Breast epithelium (tissue), 4 donors: ENCODE measurements around the gene LGR5. TPM values are rescaled to one million over a fixed set of nuclear protein-coding genes. Genes with fewer than 3 reads are reported as not detected.

Source experiments
- DNase-seq, 2 donors: peaks; one replicate each; pipeline ENCODE4 v3.0.0-alpha.2; 2019; ENCODE audit warnings: low spot score in 2 of 2
- H3K27ac ChIP-seq, 2 donors: fragments of 200-600 bp; sonication (generic) in 1 of 2; one replicate each; pipeline ENCODE4 v1.5.1; 2016 to 2019; ENCODE audit warnings: mild to moderate bottlenecking in 1 of 2
- H3K27me3 ChIP-seq, 2 donors: fragments of 200-600 bp; sonication (generic) in 1 of 2; one replicate each; pipeline versions ENCODE4 v1.5.1 to v1.6.0; 2017 to 2019; ENCODE audit warnings: control low read depth in 1 of 2, mild to moderate bottlenecking in 1 of 2
- H3K36me3 ChIP-seq: fragments of 200-600 bp; one replicate; pipeline ENCODE4 v1.5.1; 2019
- H3K4me1 ChIP-seq, 2 donors: fragments of 200-600 bp; sonication (generic); one replicate each; pipeline ENCODE4 v1.5.1; 2016 to 2019; ENCODE audit warnings: control low read depth in 1 of 2
- H3K4me3 ChIP-seq, 3 donors: fragments of 200-600 bp; sonication (generic); 1 replicate in 2 of 3; 2 replicates in 1 of 3; pipeline ENCODE4 v1.5.1; 2016 to 2019; ENCODE audit warnings: mild to moderate bottlenecking in 3 of 3, moderate library complexity in 2 of 3
- H3K9me3 ChIP-seq, 2 donors: fragments of 200-600 bp; sonication (generic) in 1 of 2; one replicate each; pipeline ENCODE4 v1.5.1; 2016 to 2019; ENCODE audit warnings: control low read depth in 1 of 2
- CTCF ChIP-seq, 3 donors: fragments of 450-650 bp; IDR thresholded peaks; one replicate each; pipeline ENCODE4 v1.5.1; 2016 to 2017; ENCODE audit warnings: antibody characterized with exemption in 3 of 3, mild to moderate bottlenecking in 3 of 3, moderate library complexity in 3 of 3
- POLR2A ChIP-seq: fragments of 450-650 bp; IDR thresholded peaks from one replicate; pipeline ENCODE4 v1.6.1; 2016; ENCODE audit warnings: antibody characterized with exemption, mild to moderate bottlenecking, moderate library complexity
- POLR2AphosphoS5 ChIP-seq, 3 donors: sonication (generic); formaldehyde crosslinking; IDR thresholded peaks; one replicate each; pipeline ENCODE4 v1.6.1; 2017; ENCODE audit warnings: antibody characterized with exemption in 3 of 3
- intact Hi-C: fragments of 100-400 bp; cut with DNase I; formaldehyde crosslinking; loops from one replicate; pipeline ENCODE4 v1.15.1; 2023; ENCODE audit warnings: low total_unique reads
- total RNA-seq, 3 donors: library from RNA; depleted of rRNA; stranded (reverse); fragments of >200 nt; gene quantifications; one replicate each; pipeline ENCODE4 v1.1.0, GENCODE V29; 2016

LGR5 gene
- total RNA-seq, 3 donors from 2014 or later, result 0.15 to 0.80 (median 0.66) TPM

DNA sequence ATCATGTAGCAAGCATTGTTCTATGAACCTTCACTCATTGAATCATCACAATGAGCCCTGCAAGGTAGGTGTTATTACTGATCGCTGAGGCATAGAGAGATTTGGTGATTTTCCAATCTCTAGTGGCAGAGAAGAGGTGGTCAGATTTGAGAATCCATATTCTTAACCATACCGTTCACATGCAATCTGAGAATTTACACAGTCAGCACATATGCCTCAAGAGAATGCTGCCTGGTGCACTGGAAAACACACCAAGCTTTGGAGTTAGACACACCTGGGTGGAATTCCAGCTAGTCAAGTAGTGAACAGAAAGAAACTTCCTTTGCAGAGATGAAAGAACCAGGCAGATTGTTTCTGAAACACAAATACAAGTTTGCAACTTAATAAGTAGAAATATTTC, 94.1 kb downstream of the LGR5 start:
- no peak for DNase-seq
- Histone ChIP-seq H3K27me3 (no peaks in the 10 kb centered on the region), H3K36me3 (no peaks in the 10 kb centered on the region), H3K27ac (no peak overlapping the region), H3K9me3 (no peaks in the 10 kb centered on the region), H3K4me1 (no peaks in the 10 kb centered on the region), H3K4me3 (no peak overlapping the region)
- intact Hi-C loops, result no loop called here
- TF ChIP-seq CTCF (IDR thresholded peaks at IDR 0.05) (no peak), POLR2A (no peak), POLR2AphosphoS5 (IDR thresholded peaks at IDR 0.05) (no peak)

DNA sequence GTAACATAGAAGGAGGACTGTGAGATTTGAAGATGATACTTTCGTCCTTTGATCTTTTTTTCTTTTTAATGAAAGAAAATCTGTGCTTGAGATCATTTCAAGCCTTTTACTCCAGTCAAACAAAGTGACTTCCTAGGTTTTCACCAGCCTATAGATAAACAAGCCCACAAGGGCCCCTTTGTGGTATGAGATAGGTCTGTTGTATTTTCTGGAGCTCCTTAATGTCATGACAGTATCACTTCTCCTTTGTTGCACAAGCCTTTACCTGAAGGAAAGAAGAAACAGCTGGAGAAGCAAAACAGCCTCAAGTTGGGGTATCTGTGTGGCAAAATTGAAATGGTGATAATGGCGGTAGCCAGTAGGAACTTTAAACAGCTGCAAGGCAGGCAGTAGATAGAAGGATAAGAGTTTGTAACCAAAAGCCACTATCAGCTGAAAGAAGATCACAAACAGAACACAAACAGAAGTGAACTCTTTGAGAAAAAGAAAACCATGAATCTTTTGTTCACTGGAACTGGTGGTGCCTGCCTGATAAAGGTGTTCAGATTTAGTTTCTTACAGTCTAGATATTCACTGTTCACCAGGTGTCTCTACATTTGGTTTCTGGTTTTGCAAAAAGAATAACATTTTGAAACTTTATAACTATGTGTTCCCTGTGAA, 96.8 kb downstream of the LGR5 start:
- no peak for DNase-seq
- TF ChIP-seq POLR2AphosphoS5 (IDR thresholded peaks at IDR 0.05) (no peak), CTCF (IDR thresholded peaks at IDR 0.05) (no peak), POLR2A (no peak)
- Histone ChIP-seq H3K27ac (no peak overlapping the region), H3K36me3 (no peaks in the 10 kb centered on the region), H3K27me3 (no peaks in the 10 kb centered on the region), H3K4me3 (no peak overlapping the region), H3K9me3 (no peaks in the 10 kb centered on the region), H3K4me1 (no peaks in the 10 kb centered on the region)
- intact Hi-C loops, result no loop called here

DNA sequence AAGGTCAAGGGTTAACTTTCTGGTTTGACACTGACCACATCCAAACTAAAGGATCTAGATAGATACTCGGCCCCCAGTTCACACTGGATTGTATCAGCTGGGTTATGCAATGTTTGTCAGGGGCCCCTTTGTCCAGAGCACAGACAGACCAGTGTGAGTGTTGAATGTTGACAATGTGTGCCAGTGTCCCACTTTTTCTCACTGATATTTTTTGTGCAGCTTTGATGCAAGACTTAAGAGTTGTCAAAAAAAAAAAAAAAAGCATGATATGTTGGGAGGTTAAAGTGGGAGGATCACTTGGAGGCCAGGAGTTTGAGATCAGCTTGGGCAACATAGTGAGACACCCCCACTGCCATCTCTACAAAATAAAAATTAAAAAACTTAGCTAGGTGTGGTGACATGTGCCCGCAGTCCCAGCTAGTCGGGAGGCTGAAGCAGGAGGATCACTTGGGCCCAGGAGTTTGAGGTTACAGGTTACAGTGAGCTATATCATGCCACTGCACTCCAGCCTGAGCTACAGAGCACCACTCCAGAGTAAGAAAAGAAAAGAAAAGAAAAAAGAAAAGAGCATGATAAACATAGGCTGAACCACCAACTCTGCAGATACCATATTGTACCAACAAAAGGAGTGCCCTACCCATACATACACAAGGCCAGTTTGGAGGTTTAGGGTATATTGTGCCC, 97.5 kb downstream of the LGR5 start:
- Histone ChIP-seq H3K27me3 (no peaks in the 10 kb centered on the region), H3K4me3 (no peak overlapping the region), H3K36me3 (no peaks in the 10 kb centered on the region), H3K27ac (no peak overlapping the region), H3K9me3 (no peaks in the 10 kb centered on the region), H3K4me1 (no peaks in the 10 kb centered on the region)
- no peak for DNase-seq
- intact Hi-C loops, result no loop called here
- TF ChIP-seq POLR2AphosphoS5 (IDR thresholded peaks at IDR 0.05) (no peak), POLR2A (no peak), CTCF (IDR thresholded peaks at IDR 0.05) (no peak)

GRCh38 chr12:71538807-71539206, 99.2 kb downstream of the LGR5 start:
- no peak for TF ChIP-seq POLR2A
- H3K4me1 ChIP-seq, result no peaks in the 10 kb centered on the region
- no peak for DNase-seq
- H3K9me3 ChIP-seq, result no peaks in the 10 kb centered on the region
- H3K27ac ChIP-seq, result no peak overlapping the region
- no peaks in the 10 kb centered on the region for H3K36me3 ChIP-seq
- no peaks in the 10 kb centered on the region for H3K27me3 ChIP-seq
- no peak overlapping the region for H3K4me3 ChIP-seq
- intact Hi-C loops, result no loop called here

DNA sequence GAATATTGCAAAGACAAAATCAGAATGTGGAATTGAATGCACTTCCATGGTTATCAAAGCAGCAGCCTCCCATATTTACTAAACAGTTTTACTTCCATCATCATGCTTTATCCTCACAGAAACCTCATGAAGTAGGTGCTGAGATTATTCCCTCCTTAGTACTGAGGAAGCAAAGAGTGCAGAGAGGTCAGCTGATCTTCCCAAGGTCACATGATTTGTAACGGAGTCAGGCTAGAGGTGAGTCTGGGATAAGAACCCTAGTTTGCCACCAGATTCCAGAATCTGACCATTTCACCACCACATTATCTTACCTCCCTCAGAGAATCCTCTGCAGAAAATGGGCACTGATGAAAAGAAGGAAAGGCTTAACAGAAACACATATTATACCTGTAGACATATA, 102.0 kb downstream of the LGR5 start:
- no peaks in the 10 kb centered on the region for H3K27me3 ChIP-seq
- no peak overlapping the region for H3K27ac ChIP-seq
- DNase-seq, result no peak
- no peaks in the 10 kb centered on the region for H3K4me1 ChIP-seq
- no peaks in the 10 kb centered on the region for H3K9me3 ChIP-seq
- no peaks in the 10 kb centered on the region for H3K36me3 ChIP-seq
- TF ChIP-seq POLR2A, result no peak
- no peak overlapping the region for H3K4me3 ChIP-seq
- intact Hi-C loops, result no loop called here

DNA sequence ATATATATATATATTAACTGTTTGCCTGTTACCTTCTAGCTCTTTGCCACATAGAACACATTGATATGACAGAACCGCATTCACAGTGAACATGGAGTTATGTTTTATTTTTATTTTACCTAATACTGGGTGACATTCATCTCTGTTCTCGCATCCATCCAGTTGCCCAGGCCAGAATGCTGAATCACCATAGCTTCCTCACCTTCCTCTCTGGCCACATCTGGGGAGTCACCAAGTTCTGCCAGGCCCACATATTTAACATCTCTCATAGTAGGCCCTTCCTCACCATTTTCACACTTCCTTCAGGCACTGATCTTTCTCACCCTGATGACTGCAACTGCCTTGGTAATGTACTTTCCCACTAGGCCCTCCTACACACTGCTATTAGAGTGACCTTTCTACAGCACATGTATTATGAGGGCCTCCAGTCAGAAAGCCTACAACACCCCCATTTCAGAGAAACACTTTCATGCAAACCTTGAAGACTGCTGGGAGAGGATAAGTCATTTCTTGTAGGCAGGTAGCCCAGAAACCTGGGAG, 106.8 kb downstream of the LGR5 start:
- Histone ChIP-seq H3K9me3 (no peaks in the 10 kb centered on the region), H3K36me3 (no peaks in the 10 kb centered on the region), H3K4me3 (no peak overlapping the region), H3K4me1 (no peaks in the 10 kb centered on the region), H3K27ac (no peak overlapping the region), H3K27me3 (no peaks in the 10 kb centered on the region)
- TF ChIP-seq POLR2A, result no peak
- TF ChIP-seq CTCF (IDR thresholded peaks at IDR 0.05), result no peak
- no peak for TF ChIP-seq POLR2AphosphoS5 (IDR thresholded peaks at IDR 0.05)
- no peak for DNase-seq
- intact Hi-C loops, result no loop called here
